HTERT RPE-1 (cell line): ENCODE data around the gene RHBDL3.
"Not testable (repeated sequence)": the region's sequence is repeated elsewhere in the genome, so short reads cannot be mapped to it uniquely, and the experiment has no call there.

Source experiments
- in situ Hi-C: fragments of 300-500 bp; cut with MboI; formaldehyde crosslinking; loops from 4 replicates; pipeline ENCODE4 v1.14.3; 2020; ENCODE audit warnings: low sequenced_read_pairs

The RHBDL3 gene

GRCh38 chr17:32265192-32265923 is at the start of gene RHBDL3:
Gene RHBDL3, plus strand, starts transcription at chr17:32265832. Its CDS starts 358 bp downstream, at chr17:32266190.
- in situ Hi-C loops, result no loop called here

GRCh38 chr17:32222621-32223020 is 43.0 kb upstream of the RHBDL3 start:
- in situ Hi-C loops, result no loop called here

DNA sequence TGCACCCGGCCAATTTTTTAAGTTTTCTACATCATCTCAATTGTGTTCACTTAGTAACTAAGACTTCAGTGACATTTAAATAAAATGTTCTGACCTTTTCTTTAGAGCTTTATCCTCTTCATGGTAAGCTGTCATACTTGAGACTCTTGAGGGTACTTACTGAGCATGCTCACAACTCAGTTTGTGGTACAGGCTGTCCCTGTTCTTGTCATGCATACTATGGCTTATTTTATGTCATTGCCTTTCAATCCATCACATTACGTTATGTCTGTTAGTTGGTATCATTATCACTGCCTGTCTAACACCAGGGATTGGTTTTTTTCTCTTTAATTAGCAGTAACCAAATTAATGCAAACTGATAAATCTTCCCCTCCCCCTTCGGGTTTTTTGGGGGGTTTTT is 41.9 kb upstream of the RHBDL3 start:
- in situ Hi-C loops, result no loop called here

GRCh38 chr17:32226886-32227285 is 38.7 kb upstream of the RHBDL3 start:
- in situ Hi-C loops, result no loop called here

- in situ Hi-C loops, result no loop called here
Observed at GRCh38 chr17:32227910-32228309, 37.7 kb upstream of the RHBDL3 start.

DNA sequence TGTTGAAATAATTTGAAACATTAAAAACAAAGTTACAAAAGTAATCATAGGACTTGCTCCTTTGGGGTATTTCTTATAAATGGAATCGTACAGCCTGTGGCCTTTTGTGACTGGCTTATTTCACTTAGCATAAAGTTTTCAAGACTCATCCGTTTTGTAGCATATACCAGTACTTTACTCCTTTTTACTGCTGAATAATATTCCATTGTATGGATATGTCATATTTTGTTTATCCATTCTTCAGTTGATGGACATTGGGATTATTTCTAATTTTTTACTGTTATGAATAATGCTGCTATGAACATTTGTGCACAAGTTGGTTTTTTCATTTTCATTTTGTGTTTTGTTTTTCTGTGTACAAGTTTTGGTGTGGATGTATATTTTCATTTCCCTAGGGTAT is 30.0 kb upstream of the RHBDL3 start:
- in situ Hi-C loops, result no loop called here

GRCh38 chr17:32239456-32239855 is 26.2 kb upstream of the RHBDL3 start:
- in situ Hi-C loops, result no loop called here

- in situ Hi-C loops, result no loop called here
Observed at GRCh38 chr17:32240750-32241149, 24.9 kb upstream of the RHBDL3 start.

- in situ Hi-C loops, result no loop called here
Observed at GRCh38 chr17:32241640-32242039, 24.0 kb upstream of the RHBDL3 start.

DNA sequence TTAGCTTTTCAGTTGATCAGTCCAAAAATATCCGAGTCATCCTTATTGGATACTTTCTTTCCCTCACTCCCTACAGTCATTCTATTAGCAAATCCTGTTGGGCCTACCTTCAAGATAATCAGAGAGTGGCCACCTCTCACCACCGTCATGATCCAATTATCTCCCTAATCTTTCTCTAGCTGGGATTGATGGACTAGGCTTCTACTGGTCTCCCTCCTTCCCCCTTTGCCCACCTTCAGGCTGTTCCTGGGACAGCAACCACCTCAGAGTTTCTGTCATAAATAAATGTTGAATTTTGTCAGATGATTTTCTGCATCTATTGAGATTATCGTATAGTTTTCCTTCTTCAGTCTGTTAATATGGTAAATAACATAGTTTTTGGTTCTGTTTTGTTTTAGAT is 16.2 kb upstream of the RHBDL3 start:
- in situ Hi-C loops, result no loop called here

DNA sequence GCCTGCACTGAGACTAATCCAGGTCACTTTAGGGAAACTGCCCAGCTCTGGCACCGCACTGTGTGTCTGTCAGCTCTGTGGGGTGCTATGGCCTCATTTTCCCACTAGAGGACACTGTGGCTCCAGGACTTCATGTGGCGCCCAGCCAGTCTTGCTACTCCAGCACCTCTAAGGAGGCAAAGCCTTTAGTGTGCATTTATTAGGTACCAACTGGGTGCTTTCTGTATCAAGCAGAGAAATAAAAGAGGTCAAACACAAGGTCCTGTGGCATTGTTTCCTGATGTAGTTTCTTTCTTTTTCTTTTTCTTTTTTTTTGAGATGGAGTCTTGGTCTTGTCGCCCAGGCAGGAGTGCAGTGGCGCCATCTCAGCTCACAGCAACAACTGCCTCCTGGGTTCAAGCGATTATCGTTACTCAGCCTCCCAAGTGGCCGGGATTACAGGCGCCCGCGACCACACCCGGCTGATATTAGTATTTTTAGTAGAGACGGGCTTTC is 12.5 kb upstream of the RHBDL3 start:
- in situ Hi-C loops, result no loop called here

GRCh38 chr17:32256012-32256700 is 9.5 kb upstream of the RHBDL3 start:
- in situ Hi-C loops, result no loop called here

- in situ Hi-C loops, result no loop called here
Observed at GRCh38 chr17:32256701-32257019, 9.0 kb upstream of the RHBDL3 start.

- in situ Hi-C loops, result no loop called here
Observed at GRCh38 chr17:32258383-32259140, 7.1 kb upstream of the RHBDL3 start.

- in situ Hi-C loops, result no loop called here
Observed at GRCh38 chr17:32259586-32259985, 6.0 kb upstream of the RHBDL3 start.

GRCh38 chr17:32261417-32261736 is 4.3 kb upstream of the RHBDL3 start:
- in situ Hi-C loops, result no loop called here

- in situ Hi-C loops, result no loop called here
Observed at GRCh38 chr17:32261936-32262510, 3.6 kb upstream of the RHBDL3 start.

DNA sequence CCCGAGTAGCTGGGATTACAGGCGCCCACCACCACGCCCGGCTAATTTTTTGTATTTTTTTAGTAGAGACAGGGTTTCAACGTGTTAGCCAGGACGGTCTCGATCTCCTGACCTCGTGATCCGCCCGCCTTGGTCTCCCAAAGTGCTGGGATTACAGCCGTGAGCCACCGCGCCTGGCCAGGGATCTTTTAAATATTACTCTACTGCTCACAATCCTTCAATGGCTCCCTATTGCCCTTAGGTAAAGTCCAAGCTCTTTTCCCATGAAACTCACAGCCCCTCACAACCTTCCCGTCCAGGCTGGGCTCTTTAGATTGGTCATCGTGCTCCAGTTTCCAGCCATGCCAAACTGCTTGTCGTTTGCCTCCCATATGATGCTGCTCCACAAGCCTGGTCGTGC is 2.1 kb upstream of the RHBDL3 start:
- in situ Hi-C loops, result not testable (repeated sequence)

DNA sequence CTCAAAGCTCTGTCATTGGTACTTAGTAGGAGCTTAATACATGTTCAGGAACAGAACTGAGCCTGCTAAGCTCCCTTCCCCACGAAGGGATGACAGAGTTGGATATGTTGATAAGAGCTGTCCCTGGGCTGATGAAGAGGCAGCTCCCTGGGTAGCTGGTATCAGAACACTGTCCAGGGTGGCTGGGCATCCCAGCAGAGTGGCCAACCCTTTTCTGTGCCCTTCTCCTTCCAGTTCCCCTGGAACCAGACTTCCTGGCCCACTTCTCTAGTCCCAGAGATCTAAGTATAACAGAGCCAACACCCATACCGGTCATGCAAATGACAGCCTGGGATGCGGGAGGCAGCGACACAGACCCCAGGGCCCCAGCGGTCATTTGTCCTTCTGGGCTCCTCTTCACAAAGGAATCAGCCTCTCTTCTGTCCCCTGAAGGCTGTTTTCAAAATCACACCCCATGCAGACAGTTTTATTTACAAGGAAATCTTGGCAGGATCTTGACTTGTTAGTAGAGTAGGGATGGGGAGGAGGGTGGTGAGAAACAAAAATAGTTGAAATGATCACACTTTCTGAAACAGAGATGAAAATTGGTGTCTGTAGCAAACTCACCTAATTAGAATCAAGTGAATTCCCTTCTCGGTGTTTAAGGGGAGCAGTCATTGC is 1.4 kb upstream of the RHBDL3 start:
- in situ Hi-C loops, result no loop called here

DNA sequence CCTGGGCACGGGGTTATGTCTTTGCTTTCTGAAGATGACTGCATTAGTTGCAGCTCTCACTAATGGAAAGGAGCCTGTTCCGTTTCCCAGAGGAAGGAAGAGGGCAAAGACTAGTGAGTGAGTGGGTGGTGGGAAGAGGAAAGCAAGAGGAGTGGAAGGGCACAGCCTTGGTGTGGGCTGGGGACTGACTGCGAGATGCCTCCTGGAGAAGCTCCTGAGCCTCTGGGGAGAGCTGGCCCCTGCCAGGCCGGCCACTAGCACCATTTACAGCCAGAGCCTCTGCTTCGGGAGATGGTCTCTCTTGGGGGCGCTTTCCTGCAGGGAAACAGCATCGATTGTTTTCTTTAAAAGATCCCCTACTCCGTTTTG is 825 bp upstream of the RHBDL3 start:
- in situ Hi-C loops, result no loop called here

GRCh38 chr17:32266051-32266388 is 388 bp downstream of the RHBDL3 start:
- in situ Hi-C loops, result no loop called here
